Trophoblast cell (in vitro differentiated cells and primary cell): ENCODE results near the gene CNTN4.

Experiments
- DNase-seq, 2 donors: peaks; one replicate each; pipeline ENCODE4 v3.0.0-alpha.2; 2016
- H2AFZ ChIP-seq: 2 replicates; pipeline ENCODE4 v1.6.1; 2013; ENCODE audit warnings: low read length, moderate library complexity, mild to moderate bottlenecking; ENCODE audit not compliant: insufficient read depth, poor library complexity
- H2AK5ac ChIP-seq: 2 replicates; pipeline ENCODE4 v1.6.1; 2013; ENCODE audit warnings: mild to moderate bottlenecking, low read length
- H2BK120ac ChIP-seq: 2 replicates; pipeline ENCODE4 v1.6.1; 2013; ENCODE audit warnings: low read length, mild to moderate bottlenecking, moderate library complexity; ENCODE audit not compliant: insufficient read depth, poor library complexity
- H2BK12ac ChIP-seq: 2 replicates; pipeline ENCODE4 v1.6.1; 2013; ENCODE audit warnings: mild to moderate bottlenecking, low read length, moderate library complexity
- H2BK5ac ChIP-seq: 2 replicates; pipeline ENCODE4 v1.6.1; 2013; ENCODE audit warnings: low read length, low read depth, moderate library complexity, mild to moderate bottlenecking; ENCODE audit not compliant: poor library complexity
- H3K14ac ChIP-seq: 2 replicates; pipeline ENCODE4 v1.6.1; 2013; ENCODE audit warnings: mild to moderate bottlenecking, low read length
- H3K18ac ChIP-seq: 2 replicates; pipeline ENCODE4 v1.6.1; 2013; ENCODE audit warnings: mild to moderate bottlenecking, low read length
- H3K23ac ChIP-seq: 2 replicates; pipeline ENCODE4 v1.6.1; 2013; ENCODE audit warnings: low read length
- H3K27ac ChIP-seq: 2 replicates; pipeline ENCODE4 v1.5.1; 2013; ENCODE audit warnings: low read depth, mild to moderate bottlenecking, inconsistent platforms, low read length, moderate library complexity
- H3K27me3 ChIP-seq: 2 replicates; pipeline ENCODE4 v1.6.1; 2013; ENCODE audit warnings: inconsistent platforms, mild to moderate bottlenecking, low read length, moderate library complexity; ENCODE audit not compliant: insufficient read depth
- H3K36me3 ChIP-seq, 2 experiments: 1 replicate in 1 of 2; 2 replicates in 1 of 2; pipeline ENCODE4 v1.6.1; 2013; ENCODE audit warnings: low read length in 2 of 2, mild to moderate bottlenecking in 2 of 2, moderate library complexity in 1 of 2; ENCODE audit not compliant: insufficient read depth in 2 of 2, control insufficient read depth in 1 of 2
- H3K4ac ChIP-seq: 2 replicates; pipeline ENCODE4 v1.6.1; 2013; ENCODE audit warnings: low read depth, mild to moderate bottlenecking, low read length, moderate library complexity
- H3K4me1 ChIP-seq, 2 experiments: 1 replicate in 1 of 2; 2 replicates in 1 of 2; pipeline ENCODE4 v1.6.1; 2013; ENCODE audit warnings: low read length in 2 of 2, mild to moderate bottlenecking in 2 of 2, moderate library complexity in 1 of 2; ENCODE audit not compliant: insufficient read depth in 2 of 2, control insufficient read depth in 1 of 2
- H3K4me2 ChIP-seq: 2 replicates; pipeline ENCODE4 v1.6.1; 2013; ENCODE audit warnings: inconsistent platforms, mild to moderate bottlenecking, low read length, moderate library complexity
- H3K4me3 ChIP-seq: 2 replicates; pipeline ENCODE4 v1.5.1; 2013; ENCODE audit warnings: mild to moderate bottlenecking, low read depth, low read length, inconsistent platforms
- H3K79me1 ChIP-seq: one replicate; pipeline ENCODE4 v1.6.1; 2013; ENCODE audit warnings: low read length
- H3K79me2 ChIP-seq: 2 replicates; pipeline ENCODE4 v1.6.1; 2013; ENCODE audit warnings: low read length, mild to moderate bottlenecking; ENCODE audit not compliant: control insufficient read depth, insufficient read depth, poor library complexity
- H3K9ac ChIP-seq: 2 replicates; pipeline ENCODE4 v1.6.1; 2013; ENCODE audit warnings: mild to moderate bottlenecking, low read length
- H3K9me3 ChIP-seq: 2 replicates; pipeline ENCODE4 v1.6.1; 2013; ENCODE audit warnings: low read depth, mild to moderate bottlenecking, control low read depth, inconsistent platforms, low read length; ENCODE audit not compliant: insufficient read depth
- H4K12ac ChIP-seq: 2 replicates; pipeline ENCODE4 v1.6.1; 2013; ENCODE audit warnings: low read depth, mild to moderate bottlenecking, low read length, moderate library complexity
- H4K8ac ChIP-seq: 2 replicates; pipeline ENCODE4 v1.6.1; 2013; ENCODE audit warnings: low read depth, mild to moderate bottlenecking, low read length, moderate library complexity
- H4K91ac ChIP-seq: one replicate; pipeline ENCODE4 v1.6.1; 2013; ENCODE audit warnings: low read depth, mild to moderate bottlenecking, low read length, moderate library complexity
- WGBS: extraction: QIAGEN DNeasy Blood & Tissue Kit; methylation state at CpG from one replicate; pipeline ENCODE4 v1.1.7; 2013; ENCODE audit warnings: missing lambda C conversion rate; ENCODE audit not compliant: insufficient read length, insufficient coverage; ENCODE audit errors: extremely low coverage; 5-methylcytosine and 5-hydroxymethylcytosine counted together

CNTN4 gene

DNA sequence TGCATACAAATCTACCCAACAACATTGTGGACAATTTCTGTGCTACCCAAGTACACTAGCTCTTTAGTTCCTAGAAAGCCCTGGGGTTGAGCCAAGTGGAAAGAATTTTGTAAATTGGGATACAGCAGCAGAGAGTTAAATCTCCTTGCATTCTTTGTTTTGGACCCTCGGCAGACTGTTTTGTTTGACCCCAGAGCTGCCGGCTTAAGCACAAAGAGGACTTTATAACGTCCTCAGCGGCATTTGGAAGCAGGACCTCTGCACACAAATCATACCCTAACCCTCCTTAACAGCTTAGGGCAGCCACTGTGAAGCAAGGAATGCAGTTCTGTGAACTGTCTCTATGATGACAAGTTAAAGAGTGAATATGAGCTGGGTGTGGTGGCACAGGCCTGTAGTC is 415.3 kb downstream of the CNTN4 start:
- peak overlapping the region; percentile 26 for H3K4me2 ChIP-seq
- H3K14ac ChIP-seq = no peak overlapping the region
- peaks cover 0 to 3% of the 10 kb centered on the region in 2 experiments for H3K4me1 ChIP-seq
- no peaks in the 10 kb centered on the region for H3K36me3 ChIP-seq
- H3K27me3 ChIP-seq = no peaks in the 10 kb centered on the region
- DNase-seq = no peak
- H3K4me3 ChIP-seq = no peak overlapping the region
- H2BK12ac ChIP-seq = no peak overlapping the region
- H4K8ac ChIP-seq = no peak overlapping the region
- no peaks in the 10 kb centered on the region for H3K79me2 ChIP-seq
- no peak overlapping the region for H3K9ac ChIP-seq
- no peak overlapping the region for H2AFZ ChIP-seq
- WGBS = no CpG with 5 or more reads among the region's 4 CpGs
- H2AK5ac ChIP-seq = no peak overlapping the region
- H3K79me1 ChIP-seq = no peaks in the 10 kb centered on the region
- H3K4ac ChIP-seq = no peak overlapping the region
- no peaks in the 10 kb centered on the region for H3K9me3 ChIP-seq
- H2BK120ac ChIP-seq = no peak overlapping the region
- H3K23ac ChIP-seq = no peak overlapping the region
- no peak overlapping the region for H4K12ac ChIP-seq
- H4K91ac ChIP-seq = no peak overlapping the region
- no peak overlapping the region for H3K18ac ChIP-seq
- H3K27ac ChIP-seq = peak overlapping the region; percentile 16
- H2BK5ac ChIP-seq = no peak overlapping the region

DNA sequence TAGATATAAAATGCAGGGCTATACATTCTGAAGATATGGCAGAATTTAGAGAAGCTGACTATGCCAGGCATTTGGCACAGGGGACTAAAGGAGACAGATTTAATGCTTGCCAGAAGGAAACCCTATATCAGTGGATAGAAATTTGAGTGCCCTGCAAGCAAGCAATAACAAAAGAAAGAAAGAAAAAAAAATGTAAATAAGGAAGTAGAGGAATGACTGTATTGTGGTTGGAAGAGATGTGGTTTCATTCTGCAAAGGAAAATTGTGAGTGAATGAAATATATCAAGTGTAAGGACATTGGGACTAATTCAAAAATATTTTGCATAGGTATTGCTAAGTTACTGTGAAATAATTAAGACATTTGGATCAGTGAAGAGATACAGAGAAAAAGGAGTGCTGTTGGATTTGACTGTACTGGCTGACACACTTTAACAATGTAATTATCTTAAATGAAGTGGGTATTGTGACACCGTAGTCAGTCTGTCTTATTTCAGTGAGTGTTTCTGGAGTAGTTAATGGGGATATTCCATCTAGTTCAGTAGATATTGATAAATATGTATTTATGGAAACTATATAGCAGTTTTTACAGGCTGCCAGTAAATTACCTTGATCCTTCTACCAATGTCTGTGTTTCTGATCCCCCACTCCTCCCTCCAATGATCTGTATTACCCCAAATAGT is 418.2 kb downstream of the CNTN4 start:
- WGBS = no CpG with 5 or more reads among the region's 1 CpG

DNA sequence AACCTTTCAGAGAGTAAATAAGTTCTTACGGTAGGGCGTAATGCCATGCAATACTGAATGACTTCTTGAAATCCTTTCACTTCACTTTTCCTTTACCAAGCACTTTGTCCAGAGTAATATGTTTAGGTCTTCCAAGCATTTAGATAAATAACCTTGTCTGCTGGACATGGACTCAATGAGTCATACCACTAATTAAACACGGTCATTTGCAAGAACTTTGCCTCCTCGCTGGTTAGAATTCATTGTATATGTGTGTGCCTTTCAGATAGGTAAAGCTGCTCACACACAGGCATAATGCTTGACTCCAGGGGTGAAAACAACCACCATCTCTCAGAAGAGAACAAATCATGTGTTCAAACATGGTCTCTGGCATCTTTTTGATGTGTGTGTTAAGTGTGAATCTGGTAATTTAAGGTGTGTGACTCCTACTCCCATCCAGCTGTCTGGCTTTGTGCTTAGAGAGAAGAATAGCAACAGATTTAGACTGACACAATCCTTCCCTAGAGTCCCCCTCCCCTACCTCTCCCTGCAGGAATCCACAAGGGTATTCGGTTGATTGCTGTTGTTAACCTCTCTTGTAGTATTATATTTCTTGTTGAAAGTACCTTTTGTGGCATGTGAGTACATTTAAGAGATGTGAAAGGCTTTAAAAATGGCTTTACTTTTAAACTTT is 419.0 kb downstream of the CNTN4 start:
- H3K4me2 ChIP-seq = peak overlapping the region; percentile 7
- DNase-seq = no peak
- no peak overlapping the region for H2AFZ ChIP-seq
- H3K9me3 ChIP-seq = no peaks in the 10 kb centered on the region
- H3K4ac ChIP-seq = no peak overlapping the region
- no peak overlapping the region for H4K12ac ChIP-seq
- H3K14ac ChIP-seq = no peak overlapping the region
- H4K8ac ChIP-seq = no peak overlapping the region
- no peak overlapping the region for H2AK5ac ChIP-seq
- H3K27ac ChIP-seq = no peak overlapping the region
- no peaks in the 10 kb centered on the region for H3K79me1 ChIP-seq
- H3K27me3 ChIP-seq = no peaks in the 10 kb centered on the region
- no peaks in the 10 kb centered on the region for H3K36me3 ChIP-seq
- no peak overlapping the region for H3K9ac ChIP-seq
- no peak overlapping the region for H2BK12ac ChIP-seq
- peaks cover 0 to 3% of the 10 kb centered on the region in 2 experiments for H3K4me1 ChIP-seq
- H3K79me2 ChIP-seq = no peaks in the 10 kb centered on the region
- H3K4me3 ChIP-seq = no peak overlapping the region
- H3K23ac ChIP-seq = no peak overlapping the region
- H4K91ac ChIP-seq = no peak overlapping the region
- WGBS = no CpG with 5 or more reads among the region's 5 CpGs
- no peak overlapping the region for H2BK120ac ChIP-seq
- H2BK5ac ChIP-seq = no peak overlapping the region
- no peak overlapping the region for H3K18ac ChIP-seq

More for the DNA sequence above, 418.2 kb downstream of the CNTN4 start:
- Histone ChIP-seq H3K18ac (no peak overlapping the region), H3K4me2 (no peak overlapping the region), H3K4me1 (peaks cover 0 to 3% of the 10 kb centered on the region in 2 experiments), H3K4ac (no peak overlapping the region), H3K36me3 (no peaks in the 10 kb centered on the region), H3K79me2 (no peaks in the 10 kb centered on the region), H3K79me1 (no peaks in the 10 kb centered on the region), H3K9ac (no peak overlapping the region), H4K8ac (no peak overlapping the region), H3K23ac (no peak overlapping the region), H3K4me3 (no peak overlapping the region), H3K27ac (no peak overlapping the region), H3K14ac (no peak overlapping the region), H2BK120ac (no peak overlapping the region), H2AK5ac (no peak overlapping the region), H2AFZ (no peak overlapping the region), H4K12ac (no peak overlapping the region), H4K91ac (no peak overlapping the region), H2BK12ac (no peak overlapping the region), H3K9me3 (no peaks in the 10 kb centered on the region), H2BK5ac (no peak overlapping the region), H3K27me3 (no peaks in the 10 kb centered on the region)
- DNase-seq = no peak

DNA sequence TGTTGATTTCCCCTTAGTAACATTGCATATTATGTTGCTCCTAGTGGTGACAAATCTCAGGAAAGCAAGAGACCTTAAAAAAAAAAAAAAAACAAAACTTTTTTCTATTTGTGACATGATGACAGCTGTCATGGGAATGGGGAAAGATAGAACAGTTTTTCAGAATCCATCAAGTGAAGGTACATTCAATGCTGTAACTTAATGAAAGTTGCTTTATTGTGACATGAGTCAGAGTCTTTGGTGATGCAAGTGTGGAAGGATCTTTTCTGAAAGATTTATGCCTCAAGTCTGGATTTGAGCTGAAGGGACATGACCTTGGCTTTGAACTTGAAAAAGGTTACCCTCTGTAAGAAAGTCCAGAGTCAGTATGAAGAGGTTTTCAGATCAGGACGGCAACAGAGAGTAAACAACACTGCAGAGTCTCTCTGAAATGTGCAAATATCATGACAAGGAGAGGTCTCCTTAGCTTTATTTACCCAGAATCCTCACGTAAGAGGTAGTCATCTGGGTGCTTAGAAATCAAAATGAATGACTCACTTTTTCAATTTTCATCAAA is 424.7 kb downstream of the CNTN4 start:
- Histone ChIP-seq H2BK12ac (no peak overlapping the region), H2AFZ (no peak overlapping the region), H3K79me1 (no peaks in the 10 kb centered on the region), H3K9ac (no peak overlapping the region), H2BK120ac (no peak overlapping the region), H3K27me3 (no peaks in the 10 kb centered on the region), H3K27ac (no peak overlapping the region), H4K91ac (no peak overlapping the region), H3K4ac (no peak overlapping the region), H2AK5ac (no peak overlapping the region), H3K4me2 (no peak overlapping the region), H3K23ac (no peak overlapping the region), H3K18ac (no peak overlapping the region), H2BK5ac (no peak overlapping the region), H4K12ac (no peak overlapping the region), H3K14ac (no peak overlapping the region), H3K36me3 (no peaks in the 10 kb centered on the region), H3K9me3 (no peaks in the 10 kb centered on the region), H3K4me3 (no peak overlapping the region), H4K8ac (no peak overlapping the region), H3K4me1 (peaks cover 0 to 2% of the 10 kb centered on the region in 2 experiments), H3K79me2 (no peaks in the 10 kb centered on the region)
- WGBS = no CpG with 5 or more reads among the region's 2 CpGs
- no peak for DNase-seq
